Neural progenitor cell (in vitro differentiated cells): ENCODE results near the gene THAP10.
"Not testable (repeated sequence)": the region's sequence is repeated elsewhere in the genome, so short reads cannot be mapped to it uniquely, and the experiment has no call there.

Experiments
- CTCF ChIP-seq: fragments of 200-600 bp; sonication (generic); IDR thresholded peaks from 2 replicates; pipeline ENCODE4 v1.5.1; 2017; ENCODE audit warnings: antibody characterized with exemption, mild to moderate bottlenecking
- EZH2 ChIP-seq: fragments of 200-600 bp; sonication (generic); IDR thresholded peaks from 2 replicates; pipeline ENCODE4 v1.6.1; 2017; ENCODE audit warnings: antibody characterized with exemption, mild to moderate bottlenecking, moderate library complexity

DNA sequence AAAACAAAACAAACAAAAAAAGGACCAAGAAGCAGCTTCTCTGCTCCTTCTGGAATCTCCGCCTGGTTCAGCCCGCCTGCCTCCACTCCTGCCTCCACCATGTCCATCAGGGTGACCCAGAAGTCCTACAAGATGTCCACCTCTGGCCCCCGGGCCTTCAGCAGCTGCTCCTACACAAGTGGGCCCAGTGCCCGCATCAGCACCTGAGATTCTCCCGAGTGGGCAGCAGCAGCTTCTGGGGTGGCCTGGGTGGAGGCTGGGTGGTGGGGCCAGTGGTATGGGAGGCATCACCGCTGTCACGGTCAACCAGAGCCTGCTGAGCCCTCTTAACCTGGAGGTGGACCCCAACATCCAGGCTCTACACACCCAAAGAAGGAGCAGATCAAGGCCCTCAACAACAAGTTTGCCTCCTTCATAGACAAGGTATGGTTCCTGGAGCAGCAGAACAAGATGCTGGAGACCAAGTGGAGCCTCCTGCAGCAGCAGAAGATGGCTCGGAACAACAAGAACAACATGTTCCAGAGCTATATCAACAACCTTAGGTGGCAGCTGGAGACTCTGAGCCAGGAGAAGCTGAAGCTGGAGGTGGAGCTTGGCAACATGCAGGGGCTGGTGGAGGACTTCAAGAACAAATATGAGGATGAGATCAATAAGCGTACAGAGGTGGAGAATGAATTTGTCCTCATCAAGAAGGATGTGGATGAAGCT is 33.5 kb downstream of the THAP10 start:
- TF ChIP-seq EZH2, CTCF: not testable (repeated sequence)
